NCI-H1048 (cell line): ENCODE results near the gene ZMYND11.

Experiments used
- DNase-seq: peaks from one replicate; lab custom pipeline; 2025; lab: John Stamatoyannopoulos, UW

ZMYND11 gene

GRCh38 chr10:191703-192518 is 56.7 kb downstream of the ZMYND11 start:
- no peak for DNase-seq

GRCh38 chr10:194281-194680 is 59.0 kb downstream of the ZMYND11 start:
- DNase-seq: no peak

- no peak for DNase-seq
Observed at GRCh38 chr10:200405-200804, 65.2 kb downstream of the ZMYND11 start.

GRCh38 chr10:201328-201771 is 66.1 kb downstream of the ZMYND11 start:
- no peak for DNase-seq

GRCh38 chr10:208616-209015 is 73.4 kb downstream of the ZMYND11 start:
- DNase-seq: no peak

- no peak for DNase-seq
Observed at GRCh38 chr10:209357-209756, 74.1 kb downstream of the ZMYND11 start.

- DNase-seq: no peak
Observed at GRCh38 chr10:210297-210696, 75.0 kb downstream of the ZMYND11 start.

GRCh38 chr10:215444-215843 is 80.2 kb downstream of the ZMYND11 start:
- no peak for DNase-seq

GRCh38 chr10:218798-219197 is 83.5 kb downstream of the ZMYND11 start:
- no peak for DNase-seq

- DNase-seq: no peak
Observed at GRCh38 chr10:219731-220472, 84.6 kb downstream of the ZMYND11 start.

- DNase-seq: no peak
Observed at GRCh38 chr10:224571-224970, 89.3 kb downstream of the ZMYND11 start.

GRCh38 chr10:226018-226417 is 90.8 kb downstream of the ZMYND11 start:
- no peak for DNase-seq

GRCh38 chr10:227014-227413 is 91.8 kb downstream of the ZMYND11 start:
- no peak for DNase-seq

GRCh38 chr10:228366-228765 is 93.1 kb downstream of the ZMYND11 start:
- no peak for DNase-seq

- DNase-seq: no peak
Observed at GRCh38 chr10:230758-231157, 95.5 kb downstream of the ZMYND11 start.

GRCh38 chr10:232061-232460 is 96.8 kb downstream of the ZMYND11 start:
- no peak for DNase-seq

- DNase-seq: no peak
Observed at GRCh38 chr10:232878-233277, 97.6 kb downstream of the ZMYND11 start.

GRCh38 chr10:234708-235406 is 99.6 kb downstream of the ZMYND11 start:
- no peak for DNase-seq

GRCh38 chr10:235915-236314 is 100.7 kb downstream of the ZMYND11 start:
- no peak for DNase-seq

- no peak for DNase-seq
Observed at GRCh38 chr10:239109-239508, 103.9 kb downstream of the ZMYND11 start.

- DNase-seq: no peak
Observed at GRCh38 chr10:241451-241850, 106.2 kb downstream of the ZMYND11 start.

- DNase-seq: no peak
Observed at GRCh38 chr10:241966-242643, 106.8 kb downstream of the ZMYND11 start.
